Thyroid gland (tissue), 4 donors: ENCODE results near the gene JOSD2. TPM values are rescaled to one million over a fixed set of nuclear protein-coding genes. Genes with fewer than 3 reads are reported as not detected.
A peak's percentile ranks its signal among the peaks of the same experiment; 100 is the strongest.

ENCODE experiments used
- DNase-seq, 2 donors: peaks; one replicate each; pipeline ENCODE4 v3.0.0-alpha.2; 2019
- H3K27ac ChIP-seq, 3 donors: fragments of 200-600 bp; sonication (generic); 1 replicate in 2 of 3; 2 replicates in 1 of 3; pipeline ENCODE4 v1.5.1; 2016 to 2019; ENCODE audit warnings: mild to moderate bottlenecking in 1 of 3, moderate library complexity in 1 of 3
- H3K27me3 ChIP-seq: fragments of 200-600 bp; sonication (generic); one replicate; pipeline ENCODE4 v1.5.1; 2019
- H3K36me3 ChIP-seq, 2 donors: fragments of 200-600 bp; sonication (generic); one replicate each; pipeline ENCODE4 v1.5.1; 2016 to 2019
- H3K4me1 ChIP-seq, 2 donors: fragments of 200-600 bp; sonication (generic); one replicate each; pipeline ENCODE4 v1.5.1; 2017 to 2019
- H3K4me3 ChIP-seq, 3 donors: fragments of 200-600 bp; sonication (generic); replicated peaks in 1 of 3; 1 replicate in 2 of 3; 2 replicates in 1 of 3; pipeline ENCODE4 v1.5.1; 2016; ENCODE audit warnings: mild to moderate bottlenecking in 1 of 3
- H3K9me3 ChIP-seq: fragments of 200-600 bp; sonication (generic); one replicate; pipeline ENCODE4 v1.5.1; 2017
- CTCF ChIP-seq, 6 experiments: fragments of 200-600 bp in 3 of 6; fragments of 450-650 bp in 3 of 6; sonication (generic) in 3 of 6; IDR thresholded peaks; one replicate each; pipeline ENCODE4 v1.5.1; 2016 to 2019; ENCODE audit warnings: antibody characterized with exemption in 6 of 6, mild to moderate bottlenecking in 2 of 6, inconsistent platforms in 1 of 6, moderate library complexity in 1 of 6
- POLR2A ChIP-seq, 2 donors: fragments of 450-650 bp; IDR thresholded peaks; one replicate each; pipeline ENCODE4 v1.6.1; 2017; ENCODE audit warnings: antibody characterized with exemption in 2 of 2, mild to moderate bottlenecking in 2 of 2, moderate library complexity in 1 of 2
- WGBS, 2 donors: methylation state at CpG; one replicate each; pipeline ENCODE4 v1.1.5; 2017; 5-methylcytosine and 5-hydroxymethylcytosine counted together
- intact Hi-C: fragments of 100-400 bp; cut with DNase I; formaldehyde crosslinking; loops from one replicate; pipeline ENCODE4 v1.15.1; 2023
- total RNA-seq, 4 donors: library from RNA; depleted of rRNA; stranded (reverse); fragments of >200 nt; gene quantifications; one replicate each; pipeline ENCODE4 v1.2.3, GENCODE V29; 2016

The JOSD2 gene
- total RNA-seq, 4 donors from 2014 or later, result 23.9 to 49.5 (median 41.3) TPM

GRCh38 chr19:50557009-50557613 is 46.1 kb upstream of the JOSD2 start:
- TF ChIP-seq CTCF (IDR thresholded peaks at IDR 0.05) (no peak), POLR2A (IDR thresholded peaks at IDR 0.05) (no peak)
- Histone ChIP-seq H3K4me1 (peaks cover 12 to 17% of the 10 kb centered on the region in 2 donors), H3K36me3 (no peaks in the 10 kb centered on the region), H3K27me3 (no peaks in the 10 kb centered on the region), H3K4me3 (no peak overlapping the region), H3K27ac (no peak overlapping the region), H3K9me3 (no peaks in the 10 kb centered on the region)
- intact Hi-C loops, result no loop called here
- DNase-seq, result no peak
- 10 to 21% methylated on average over 14 to 20 of the region's 20 CpGs for WGBS, 2 donors

GRCh38 chr19:50556282-50557008 is 45.5 kb upstream of the JOSD2 start:
- Histone ChIP-seq H3K27ac (no peak overlapping the region), H3K36me3 (no peaks in the 10 kb centered on the region), H3K4me3 (peak overlapping the region in 1 of 3 donors; percentile 13), H3K27me3 (no peaks in the 10 kb centered on the region), H3K9me3 (no peaks in the 10 kb centered on the region), H3K4me1 (peaks cover 12 to 17% of the 10 kb centered on the region in 2 donors)
- intact Hi-C loops, result no loop called here
- 0 to 1% methylated on average over 14 to 38 of the region's 39 CpGs for WGBS, 2 donors
- DNase-seq, result peak; percentile 64 to 65
- TF ChIP-seq CTCF (IDR thresholded peaks at IDR 0.05), result peak in 5 of 6 experiments; percentile 43 to 81 (median 52)
- TF ChIP-seq POLR2A (IDR thresholded peaks at IDR 0.05), result no peak

GRCh38 chr19:50555450-50556281 is 44.7 kb upstream of the JOSD2 start:
- no peaks in the 10 kb centered on the region for H3K27me3 ChIP-seq
- H3K4me3 ChIP-seq, result peak overlapping the region in 1 of 3 donors; percentile 13
- WGBS, 2 donors, result 27 to 33% methylated on average over 28 of the region's 28 CpGs
- no peaks in the 10 kb centered on the region for H3K36me3 ChIP-seq
- TF ChIP-seq CTCF (IDR thresholded peaks at IDR 0.05) (no peak), POLR2A (IDR thresholded peaks at IDR 0.05) (no peak)
- no peak overlapping the region for H3K27ac ChIP-seq
- no peaks in the 10 kb centered on the region for H3K9me3 ChIP-seq
- intact Hi-C loops, result no loop called here
- no peak for DNase-seq
- H3K4me1 ChIP-seq, result peaks cover 12 to 17% of the 10 kb centered on the region in 2 donors

GRCh38 chr19:50555033-50555432 is 44.0 kb upstream of the JOSD2 start:
- intact Hi-C loops, result no loop called here
- no peak for DNase-seq
- Histone ChIP-seq H3K27me3 (no peaks in the 10 kb centered on the region), H3K27ac (no peak overlapping the region), H3K4me1 (peaks cover 12 to 17% of the 10 kb centered on the region in 2 donors), H3K4me3 (no peak overlapping the region), H3K9me3 (no peaks in the 10 kb centered on the region), H3K36me3 (no peaks in the 10 kb centered on the region)
- TF ChIP-seq POLR2A (IDR thresholded peaks at IDR 0.05) (no peak), CTCF (IDR thresholded peaks at IDR 0.05) (no peak)
- 68 to 83% methylated on average over 9 to 11 of the region's 12 CpGs for WGBS, 2 donors
